ENCODE data around the gene RAB8B. TPM values are rescaled to one million over a fixed set of nuclear protein-coding genes. Genes with fewer than 3 reads are reported as not detected.

Gene RAB8B
- polyA plus RNA-seq, 1 donor from 2014 or later, result 87.1 TPM

DNA sequence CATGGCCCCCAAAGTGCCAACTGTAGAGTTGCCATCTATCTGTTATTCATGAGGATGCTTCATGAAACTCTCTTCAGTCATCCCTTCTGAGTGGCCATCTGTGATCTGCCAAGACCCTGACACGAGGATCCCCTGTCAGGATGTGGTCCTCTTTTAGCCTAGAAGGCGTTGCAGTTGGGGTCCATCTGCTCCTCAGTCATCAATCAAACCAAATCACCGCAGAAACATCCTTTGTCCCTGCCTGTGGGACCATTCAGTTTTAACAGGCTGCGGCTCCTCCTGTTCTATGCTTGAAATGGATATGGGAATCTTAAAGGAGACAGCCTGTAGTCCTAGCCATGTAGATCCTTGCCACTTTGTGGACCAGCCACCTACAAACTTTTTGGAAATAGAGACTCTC lies 26.2 kb upstream of the RAB8B start:
- Histone ChIP-seq H4K20me1 (ENCODE audit: insufficient read depth) (no peaks in the 10 kb centered on the region), H3K27me3 (ENCODE audit: insufficient read depth, low read depth, low read length) (no peaks in the 10 kb centered on the region), H3K79me2 (replicated peaks; ENCODE audit: insufficient read depth, low read length) (peaks cover 4% of the 10 kb centered on the region), H3K4me2 (ENCODE audit: low read length) (no peak overlapping the region), H3F3A (ENCODE audit: insufficient read depth, low read length, poor library complexity, severe bottlenecking) (no peaks in the 10 kb centered on the region), H3K4me3 (ENCODE audit: low read length) (no peak overlapping the region), H3K9me3 (ENCODE audit: low read length) (no peaks in the 10 kb centered on the region), H3K36me3 (ENCODE audit: insufficient read depth, low read length) (no peaks in the 10 kb centered on the region), H3K9ac (ENCODE audit: low read length) (no peak overlapping the region), H3K9me2 (ENCODE audit: insufficient read depth, low read length) (no peaks in the 10 kb centered on the region), H3K27ac (ENCODE audit: low read length) (no peak overlapping the region), H2AFZ (ENCODE audit: low read depth, low read length) (no peak overlapping the region)
- TF ChIP-seq, protein P1, sequence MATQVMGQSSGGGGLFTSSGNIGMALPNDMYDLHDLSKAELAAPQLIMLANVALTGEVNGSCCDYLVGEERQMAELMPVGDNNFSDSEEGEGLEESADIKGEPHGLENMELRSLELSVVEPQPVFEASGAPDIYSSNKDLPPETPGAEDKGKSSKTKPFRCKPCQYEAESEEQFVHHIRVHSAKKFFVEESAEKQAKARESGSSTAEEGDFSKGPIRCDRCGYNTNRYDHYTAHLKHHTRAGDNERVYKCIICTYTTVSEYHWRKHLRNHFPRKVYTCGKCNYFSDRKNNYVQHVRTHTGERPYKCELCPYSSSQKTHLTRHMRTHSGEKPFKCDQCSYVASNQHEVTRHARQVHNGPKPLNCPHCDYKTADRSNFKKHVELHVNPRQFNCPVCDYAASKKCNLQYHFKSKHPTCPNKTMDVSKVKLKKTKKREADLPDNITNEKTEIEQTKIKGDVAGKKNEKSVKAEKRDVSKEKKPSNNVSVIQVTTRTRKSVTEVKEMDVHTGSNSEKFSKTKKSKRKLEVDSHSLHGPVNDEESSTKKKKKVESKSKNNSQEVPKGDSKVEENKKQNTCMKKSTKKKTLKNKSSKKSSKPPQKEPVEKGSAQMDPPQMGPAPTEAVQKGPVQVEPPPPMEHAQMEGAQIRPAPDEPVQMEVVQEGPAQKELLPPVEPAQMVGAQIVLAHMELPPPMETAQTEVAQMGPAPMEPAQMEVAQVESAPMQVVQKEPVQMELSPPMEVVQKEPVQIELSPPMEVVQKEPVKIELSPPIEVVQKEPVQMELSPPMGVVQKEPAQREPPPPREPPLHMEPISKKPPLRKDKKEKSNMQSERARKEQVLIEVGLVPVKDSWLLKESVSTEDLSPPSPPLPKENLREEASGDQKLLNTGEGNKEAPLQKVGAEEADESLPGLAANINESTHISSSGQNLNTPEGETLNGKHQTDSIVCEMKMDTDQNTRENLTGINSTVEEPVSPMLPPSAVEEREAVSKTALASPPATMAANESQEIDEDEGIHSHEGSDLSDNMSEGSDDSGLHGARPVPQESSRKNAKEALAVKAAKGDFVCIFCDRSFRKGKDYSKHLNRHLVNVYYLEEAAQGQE (IDR thresholded peaks at IDR 0.05; ENCODE audit: borderline replicate concordance), result no peak
- TF ChIP-seq EZH2 (IDR thresholded peaks at IDR 0.05; ENCODE audit: borderline replicate concordance, insufficient read depth, low read length, poor library complexity, severe bottlenecking), result no peak

DNA sequence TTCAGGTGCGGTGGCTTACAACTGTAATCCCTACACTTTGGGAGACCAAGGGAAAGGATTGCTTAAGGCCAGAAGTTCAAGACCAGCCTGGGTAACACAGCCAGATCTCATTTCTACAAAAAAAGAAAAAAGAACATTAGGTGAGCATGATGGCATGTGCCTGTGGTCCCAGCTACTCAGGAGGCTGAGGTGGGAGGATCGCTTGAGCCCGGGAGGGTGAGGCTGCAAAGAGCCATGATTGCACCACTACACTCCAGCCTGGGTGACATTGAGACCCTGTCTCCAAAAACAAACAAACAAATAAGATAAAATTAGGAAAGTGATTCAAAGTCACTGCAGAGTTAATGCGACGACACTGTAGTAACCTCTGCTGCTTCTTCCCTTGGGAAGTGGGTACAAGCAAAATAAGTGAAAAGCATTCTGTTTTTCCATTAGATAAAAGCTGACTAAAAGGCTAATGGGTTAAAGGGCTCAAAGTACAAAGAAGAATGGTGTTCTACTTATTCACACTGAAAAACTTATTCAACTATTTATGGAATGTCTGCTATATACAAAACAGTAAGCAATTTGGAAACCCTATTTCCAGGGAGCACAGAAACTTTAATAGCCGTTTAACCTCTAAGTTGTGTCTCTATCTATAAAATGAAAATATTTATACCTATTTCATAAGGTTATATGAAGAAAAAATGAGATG lies 24.1 kb upstream of the RAB8B start:
- Histone ChIP-seq H3K4me2 (ENCODE audit: low read length) (no peak overlapping the region), H2AFZ (ENCODE audit: low read depth, low read length) (no peak overlapping the region), H4K20me1 (ENCODE audit: insufficient read depth) (no peaks in the 10 kb centered on the region), H3K9ac (ENCODE audit: low read length) (no peak overlapping the region), H3K27ac (ENCODE audit: low read length) (no peak overlapping the region), H3F3A (ENCODE audit: insufficient read depth, low read length, poor library complexity, severe bottlenecking) (no peaks in the 10 kb centered on the region), H3K9me2 (ENCODE audit: insufficient read depth, low read length) (no peaks in the 10 kb centered on the region), H3K79me2 (replicated peaks; ENCODE audit: insufficient read depth, low read length) (no peaks in the 10 kb centered on the region), H3K36me3 (ENCODE audit: insufficient read depth, low read length) (no peaks in the 10 kb centered on the region), H3K27me3 (ENCODE audit: insufficient read depth, low read depth, low read length) (no peaks in the 10 kb centered on the region), H3K4me3 (ENCODE audit: low read length) (no peak overlapping the region), H3K9me3 (ENCODE audit: low read length) (no peaks in the 10 kb centered on the region)
- TF ChIP-seq POLR2AphosphoS5 (IDR thresholded peaks at IDR 0.05), result no peak

DNA sequence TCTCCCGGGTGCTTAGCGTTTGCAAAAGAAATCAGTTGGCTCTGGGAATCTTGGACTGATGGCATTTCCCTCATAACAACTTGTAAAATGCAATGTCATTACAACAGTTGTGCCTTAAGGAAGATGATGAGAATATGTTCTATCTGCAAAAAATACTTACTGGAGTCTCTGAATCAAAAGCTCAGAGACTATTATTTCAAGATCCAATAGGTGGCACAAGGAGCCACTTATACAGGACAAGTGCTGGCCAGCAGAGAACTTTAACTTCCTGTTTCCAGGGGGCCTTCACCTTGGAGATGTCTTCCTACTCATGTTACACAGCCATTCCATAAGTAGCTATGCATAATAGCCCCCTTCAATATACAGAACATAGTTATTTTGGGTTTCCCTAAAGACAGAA lies 23.2 kb upstream of the RAB8B start:
- no peaks in the 10 kb centered on the region for H3K9me2 ChIP-seq (ENCODE audit: insufficient read depth, low read length)
- H2AFZ ChIP-seq (ENCODE audit: low read depth, low read length), result no peak overlapping the region
- no peaks in the 10 kb centered on the region for H3K9me3 ChIP-seq (ENCODE audit: low read length)
- no peaks in the 10 kb centered on the region for H3K36me3 ChIP-seq (ENCODE audit: insufficient read depth, low read length)
- H3K4me3 ChIP-seq (ENCODE audit: low read length), result no peak overlapping the region
- TF ChIP-seq EP300 (conservative IDR thresholded peaks at IDR 0.05; ENCODE audit: poor library complexity, severe bottlenecking), result no peak
- no peak for TF ChIP-seq MXI1 (conservative IDR thresholded peaks at IDR 0.05; ENCODE audit: poor library complexity, severe bottlenecking)
- TF ChIP-seq, protein P2, sequence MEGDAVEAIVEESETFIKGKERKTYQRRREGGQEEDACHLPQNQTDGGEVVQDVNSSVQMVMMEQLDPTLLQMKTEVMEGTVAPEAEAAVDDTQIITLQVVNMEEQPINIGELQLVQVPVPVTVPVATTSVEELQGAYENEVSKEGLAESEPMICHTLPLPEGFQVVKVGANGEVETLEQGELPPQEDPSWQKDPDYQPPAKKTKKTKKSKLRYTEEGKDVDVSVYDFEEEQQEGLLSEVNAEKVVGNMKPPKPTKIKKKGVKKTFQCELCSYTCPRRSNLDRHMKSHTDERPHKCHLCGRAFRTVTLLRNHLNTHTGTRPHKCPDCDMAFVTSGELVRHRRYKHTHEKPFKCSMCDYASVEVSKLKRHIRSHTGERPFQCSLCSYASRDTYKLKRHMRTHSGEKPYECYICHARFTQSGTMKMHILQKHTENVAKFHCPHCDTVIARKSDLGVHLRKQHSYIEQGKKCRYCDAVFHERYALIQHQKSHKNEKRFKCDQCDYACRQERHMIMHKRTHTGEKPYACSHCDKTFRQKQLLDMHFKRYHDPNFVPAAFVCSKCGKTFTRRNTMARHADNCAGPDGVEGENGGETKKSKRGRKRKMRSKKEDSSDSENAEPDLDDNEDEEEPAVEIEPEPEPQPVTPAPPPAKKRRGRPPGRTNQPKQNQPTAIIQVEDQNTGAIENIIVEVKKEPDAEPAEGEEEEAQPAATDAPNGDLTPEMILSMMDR (IDR thresholded peaks at IDR 0.05; ENCODE audit: poor library complexity, severe bottlenecking), result no peak
- TF ChIP-seq TAF1 (IDR thresholded peaks at IDR 0.05; ENCODE audit: low read depth), result no peak
- no peak for TF ChIP-seq POLR2AphosphoS5 (IDR thresholded peaks at IDR 0.05)
- TF ChIP-seq, protein P1 (IDR thresholded peaks at IDR 0.05; ENCODE audit: borderline replicate concordance), result no peak
- no peak for TF ChIP-seq RAD21 (conservative IDR thresholded peaks at IDR 0.05)
- TF ChIP-seq EZH2 (IDR thresholded peaks at IDR 0.05; ENCODE audit: borderline replicate concordance, insufficient read depth, low read length, poor library complexity, severe bottlenecking), result no peak
- no peak for TF ChIP-seq SMC3 (conservative IDR thresholded peaks at IDR 0.05; ENCODE audit: poor library complexity)
- no peak overlapping the region for H3K9ac ChIP-seq (ENCODE audit: low read length)
- no peak overlapping the region for H3K27ac ChIP-seq (ENCODE audit: low read length)
- no peaks in the 10 kb centered on the region for H4K20me1 ChIP-seq (ENCODE audit: insufficient read depth)
- no peaks in the 10 kb centered on the region for H3F3A ChIP-seq (ENCODE audit: insufficient read depth, low read length, poor library complexity, severe bottlenecking)
- no peaks in the 10 kb centered on the region for H3K79me2 ChIP-seq (replicated peaks; ENCODE audit: insufficient read depth, low read length)
- no peaks in the 10 kb centered on the region for H3K27me3 ChIP-seq (ENCODE audit: insufficient read depth, low read depth, low read length)
- H3K4me2 ChIP-seq (ENCODE audit: low read length), result no peak overlapping the region

Data from neural cell (in vitro differentiated cells).